GM18511 (cell line): ENCODE measurements around the gene BBLN.

Source experiments
- ATAC-seq: cut with Tn5 transposase; IDR thresholded peaks from one replicate; pipeline ENCODE4 v1.9.1; 2021; ENCODE audit warnings: mild to moderate bottlenecking, moderate library complexity; ENCODE audit not compliant: unreplicated experiment

BBLN gene

DNA sequence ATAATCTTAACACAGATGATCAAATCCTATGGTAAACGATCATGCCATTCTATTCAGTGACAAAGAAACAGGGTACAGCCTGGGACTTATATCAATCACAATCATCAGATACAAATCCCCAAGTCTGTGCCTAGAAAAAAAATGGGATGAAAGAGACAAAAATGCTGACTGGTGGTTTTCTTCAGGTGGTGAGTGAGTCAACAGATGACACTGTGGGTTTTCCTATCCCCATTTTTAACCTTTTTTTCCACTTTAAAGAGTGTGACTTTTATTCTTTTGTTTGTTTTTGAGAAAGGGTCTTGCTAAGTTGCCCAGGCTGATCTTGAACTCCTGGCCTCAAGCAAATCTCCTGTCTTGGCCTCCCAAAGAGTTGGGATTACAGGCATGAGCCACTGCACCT, 28.1 kb downstream of the BBLN start:
- ATAC-seq = no peak

DNA sequence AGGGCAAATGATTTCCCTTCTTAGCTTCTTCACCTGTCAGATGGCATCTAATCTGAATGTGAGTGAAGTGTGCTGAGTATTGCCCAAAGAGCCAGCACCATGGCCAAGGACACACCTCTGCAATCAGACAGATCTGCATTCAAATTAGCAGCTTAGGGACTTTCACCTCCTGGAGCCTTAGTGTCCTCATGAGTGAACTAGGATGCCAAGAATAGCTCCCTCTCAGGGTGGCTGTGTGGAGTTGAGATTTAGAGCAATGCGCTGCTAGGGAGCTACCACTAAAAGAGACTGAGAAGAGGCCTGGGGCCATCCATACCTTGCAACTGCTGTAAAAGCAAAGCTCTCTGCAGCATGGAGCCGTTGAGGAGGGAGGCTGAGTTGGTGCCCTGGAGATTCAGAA, 29.9 kb downstream of the BBLN start:
- no peak for ATAC-seq

DNA sequence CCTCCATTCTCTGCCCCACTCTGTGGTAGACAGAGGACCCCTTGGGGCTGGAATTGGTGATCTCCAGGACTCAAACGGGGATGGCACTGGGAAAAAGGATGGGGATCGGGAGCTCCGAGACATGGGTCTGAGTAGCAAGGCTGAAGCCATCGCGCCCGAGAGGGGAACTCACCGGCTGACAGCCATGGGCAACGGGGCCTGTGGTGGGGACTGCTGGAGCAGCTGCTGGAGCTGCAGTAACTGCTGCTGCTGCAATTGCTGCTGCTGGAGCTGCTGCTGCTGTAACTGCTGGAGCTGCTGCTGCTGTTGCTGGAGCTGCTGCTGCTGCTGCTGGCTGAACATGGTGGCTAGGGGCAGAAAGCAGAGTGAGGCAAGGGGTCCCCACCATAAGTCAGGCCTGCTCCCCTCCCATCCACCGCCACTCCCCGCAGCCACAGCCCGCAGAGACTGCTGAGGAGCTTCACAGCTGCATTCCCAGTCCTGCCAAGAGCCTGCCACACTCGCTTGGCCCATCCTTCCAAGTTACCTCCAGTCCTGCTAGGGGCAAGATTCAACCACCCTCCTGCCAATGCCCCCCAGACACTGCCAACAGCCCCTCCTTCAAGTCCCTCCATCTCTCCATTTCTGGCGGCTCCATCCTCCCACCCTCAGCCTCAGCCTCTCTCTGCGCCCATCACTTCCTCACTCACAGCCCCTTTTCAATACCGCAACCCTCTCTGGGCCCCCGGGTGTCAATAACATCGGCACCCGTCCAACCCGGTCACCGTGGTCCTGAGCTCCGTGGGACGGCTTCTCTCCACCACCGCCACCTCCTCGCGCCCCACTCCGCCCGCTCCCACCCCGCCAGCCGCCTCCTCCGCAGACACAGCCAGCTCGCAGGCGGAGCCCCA, 30.7 kb downstream of the BBLN start:
- peak; percentile 9 for ATAC-seq

DNA sequence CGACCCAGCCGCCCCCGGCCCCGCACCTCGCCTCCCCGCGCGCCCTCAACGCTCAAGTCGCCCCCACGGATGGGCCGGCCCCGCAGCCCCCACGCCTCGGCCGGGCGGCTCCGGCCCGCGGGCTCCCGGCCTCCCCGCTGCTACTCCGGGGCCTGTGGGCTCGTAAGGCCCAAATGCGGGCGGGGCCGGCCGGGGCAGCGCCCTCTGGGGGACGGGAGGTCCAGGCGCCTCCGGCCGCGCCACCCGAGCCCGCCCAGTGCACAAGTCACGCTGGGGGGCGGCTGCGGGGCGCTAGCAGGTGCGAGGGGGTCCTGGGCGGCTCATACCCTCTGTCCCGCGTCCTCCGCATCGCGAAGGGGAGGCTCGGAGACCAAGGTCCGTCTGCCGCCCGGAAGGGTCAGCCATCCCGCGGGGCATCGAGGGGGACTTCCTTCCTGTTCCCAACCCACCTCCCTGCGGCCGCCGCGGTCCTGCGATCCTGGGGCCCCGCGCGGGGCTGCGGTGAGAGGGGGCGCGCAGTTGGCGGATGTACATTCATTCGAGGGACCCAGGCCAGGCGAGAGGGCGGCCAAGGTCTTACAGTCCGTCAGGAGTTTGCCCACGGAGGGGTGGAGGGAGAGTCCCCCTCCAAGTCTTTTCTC, 31.5 kb downstream of the BBLN start, which contains the start of gene CIZ1:
Gene CIZ1, minus strand, starts transcription at position 167 of the 641 bp plus-strand sequence. CDS start 715 bp downstream, outside the sequence.
- ATAC-seq = peak; percentile 87

DNA sequence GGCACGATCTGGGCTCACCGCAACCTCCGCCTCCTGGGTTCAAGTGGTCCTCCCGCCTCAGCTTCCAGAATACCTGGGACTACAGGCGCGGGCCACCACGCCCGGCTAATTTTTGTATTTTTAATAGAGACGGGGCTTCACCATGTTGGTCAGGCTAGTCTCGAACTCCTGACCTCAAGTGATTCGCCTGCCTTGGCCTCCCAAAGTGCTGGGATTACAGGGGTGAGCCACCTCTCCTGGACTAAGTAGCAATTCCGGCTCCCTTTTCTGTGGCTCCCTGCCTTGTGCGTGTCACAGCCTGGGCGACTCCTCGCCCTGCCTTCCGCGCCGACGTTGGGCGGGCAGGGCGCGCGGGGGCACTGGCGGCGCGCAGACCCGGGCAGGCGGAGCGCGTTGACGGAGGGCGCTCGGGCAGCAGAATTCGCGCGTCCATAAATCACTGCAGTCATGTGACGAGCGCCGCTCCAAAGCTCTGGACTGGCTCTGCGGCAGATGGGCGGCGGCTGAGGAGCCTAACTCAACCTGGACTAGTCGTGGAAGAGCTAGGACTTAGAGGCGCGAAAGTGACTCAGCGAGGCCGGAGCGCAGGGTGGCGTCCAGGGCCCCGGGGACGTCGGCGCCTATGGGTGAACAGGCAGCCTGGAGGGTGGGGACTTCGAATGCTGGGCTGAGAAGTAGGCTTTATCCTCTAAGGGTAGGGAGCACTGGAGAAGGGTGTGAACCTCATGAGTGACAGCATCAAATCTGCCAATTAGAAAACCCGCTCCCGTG, 32.7 kb downstream of the BBLN start:
- no peak for ATAC-seq

DNA sequence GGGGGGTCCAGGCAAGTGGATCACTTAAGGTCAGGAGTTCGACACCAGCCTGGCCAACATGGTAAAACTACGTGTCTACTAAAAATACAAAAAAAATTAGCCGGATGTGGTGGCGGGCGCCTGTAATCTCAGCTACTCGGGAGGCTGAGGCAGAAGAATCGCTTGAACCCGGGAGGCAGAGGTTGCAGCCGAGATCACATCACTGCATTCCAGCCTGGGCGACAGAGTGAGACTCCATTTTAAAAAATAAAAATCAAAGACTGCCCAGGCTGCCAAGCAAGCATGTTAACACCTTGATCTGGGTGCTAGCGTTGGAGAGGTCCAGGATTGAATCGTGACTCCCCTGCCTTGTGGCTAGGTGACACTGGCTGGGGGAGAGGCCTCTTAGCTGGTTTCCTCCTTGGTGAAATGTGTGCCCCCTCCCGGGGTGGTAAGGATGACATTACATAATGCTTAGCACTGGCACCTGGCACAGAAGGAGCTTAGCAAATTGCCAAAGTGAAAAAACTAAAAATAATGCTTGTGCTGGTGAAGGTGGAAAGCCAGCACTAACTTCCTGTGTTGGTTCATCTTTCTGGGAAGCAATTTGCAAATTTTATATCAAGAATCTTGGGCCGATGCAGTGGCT, 33.5 kb downstream of the BBLN start:
- ATAC-seq = no peak

DNA sequence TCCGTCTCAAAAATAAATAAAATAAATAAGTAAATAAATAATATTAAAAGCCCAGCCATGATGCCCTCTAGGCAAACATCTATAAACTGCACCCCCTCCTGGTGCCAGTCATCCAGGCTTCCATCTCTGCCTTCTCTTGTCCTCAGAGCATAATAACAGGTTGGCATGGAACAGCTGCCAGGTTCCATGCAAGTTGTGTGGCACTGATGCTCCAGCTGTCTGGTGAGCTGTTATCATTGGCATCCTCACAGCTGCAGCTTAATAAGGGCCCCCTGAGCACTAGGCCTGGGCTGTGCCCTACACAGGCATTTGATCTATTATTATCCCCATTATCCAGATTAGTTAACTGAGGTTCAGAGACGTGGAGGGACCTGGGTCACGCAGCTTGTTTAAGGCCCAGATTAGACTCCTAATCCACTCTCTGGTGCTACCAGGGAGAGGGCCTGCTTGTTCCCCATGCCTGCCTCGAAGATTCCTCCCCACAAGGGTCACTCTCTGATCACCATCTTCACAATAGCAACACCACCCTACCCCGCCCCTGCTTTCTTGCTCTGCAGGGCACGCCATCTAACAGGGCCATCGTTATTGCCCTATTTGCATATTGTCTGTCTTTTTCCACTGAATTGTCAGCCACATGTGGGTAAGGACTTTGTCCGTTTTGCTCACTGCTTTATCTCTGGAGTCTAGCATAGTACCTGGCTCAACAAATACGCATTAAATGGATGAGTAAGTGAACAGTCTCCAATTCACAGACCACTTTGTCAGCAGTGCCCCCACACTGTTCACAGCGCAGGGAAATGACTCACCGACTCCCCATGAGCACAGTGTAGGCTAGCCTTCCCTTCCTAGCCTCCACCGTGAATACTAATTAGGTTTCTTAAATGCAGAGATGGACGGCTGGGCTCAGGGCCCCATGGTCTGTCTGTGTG, 41.6 kb downstream of the BBLN start:
- ATAC-seq = no peak

DNA sequence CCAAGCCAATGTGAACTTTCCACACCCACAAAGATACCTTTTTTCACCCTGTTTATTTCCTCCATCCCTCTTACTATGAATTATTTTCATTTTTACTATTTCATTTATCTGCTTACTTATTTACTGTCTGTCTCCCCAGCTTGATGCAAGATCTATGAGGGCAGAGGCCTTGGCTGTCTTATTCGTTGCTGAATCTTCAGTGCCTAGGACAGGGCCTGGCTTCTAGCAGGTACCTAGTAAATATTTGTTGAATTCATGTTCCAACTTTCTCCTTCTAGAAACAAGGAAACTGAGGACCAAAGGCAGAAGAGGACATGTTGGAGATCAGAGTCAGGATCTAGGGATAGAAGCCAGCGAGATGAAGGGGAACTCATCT, 42.6 kb downstream of the BBLN start:
- ATAC-seq = no peak

DNA sequence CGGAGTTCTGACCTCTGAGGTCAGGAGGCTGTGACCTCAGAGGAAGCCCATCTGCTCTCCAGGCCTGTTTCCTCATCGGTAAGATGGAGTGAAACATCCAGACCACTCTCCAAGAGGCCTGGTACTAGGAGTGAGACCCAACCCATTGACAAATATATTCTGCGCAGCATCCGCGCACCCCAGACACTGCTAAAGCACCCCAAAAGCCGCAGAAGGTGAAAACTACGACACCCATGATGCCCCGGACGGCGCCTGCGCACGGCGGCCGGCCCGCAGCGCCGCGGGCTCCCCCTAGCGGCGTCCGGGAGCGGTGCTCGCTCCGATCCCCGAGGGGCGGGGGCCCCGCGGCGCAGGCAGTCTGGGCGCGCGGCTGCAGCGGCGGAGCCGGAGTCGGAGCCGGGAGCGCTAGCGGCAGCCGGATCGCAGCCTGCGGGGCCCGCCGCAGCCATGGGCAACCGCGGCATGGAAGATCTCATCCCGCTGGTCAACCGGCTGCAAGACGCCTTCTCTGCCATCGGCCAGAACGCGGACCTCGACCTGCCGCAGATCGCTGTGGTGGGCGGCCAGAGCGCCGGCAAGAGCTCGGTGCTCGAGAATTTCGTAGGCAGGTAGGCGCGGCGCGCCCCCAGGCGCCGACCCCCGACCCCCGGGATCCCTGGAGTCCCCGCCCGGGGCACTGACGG, 43.1 kb downstream of the BBLN start, which contains the start of gene DNM1:
Gene DNM1, plus strand, starts transcription at position 356 of the 683 bp plus-strand sequence. Its CDS starts 92 bp downstream, at position 448.
- no peak for ATAC-seq

DNA sequence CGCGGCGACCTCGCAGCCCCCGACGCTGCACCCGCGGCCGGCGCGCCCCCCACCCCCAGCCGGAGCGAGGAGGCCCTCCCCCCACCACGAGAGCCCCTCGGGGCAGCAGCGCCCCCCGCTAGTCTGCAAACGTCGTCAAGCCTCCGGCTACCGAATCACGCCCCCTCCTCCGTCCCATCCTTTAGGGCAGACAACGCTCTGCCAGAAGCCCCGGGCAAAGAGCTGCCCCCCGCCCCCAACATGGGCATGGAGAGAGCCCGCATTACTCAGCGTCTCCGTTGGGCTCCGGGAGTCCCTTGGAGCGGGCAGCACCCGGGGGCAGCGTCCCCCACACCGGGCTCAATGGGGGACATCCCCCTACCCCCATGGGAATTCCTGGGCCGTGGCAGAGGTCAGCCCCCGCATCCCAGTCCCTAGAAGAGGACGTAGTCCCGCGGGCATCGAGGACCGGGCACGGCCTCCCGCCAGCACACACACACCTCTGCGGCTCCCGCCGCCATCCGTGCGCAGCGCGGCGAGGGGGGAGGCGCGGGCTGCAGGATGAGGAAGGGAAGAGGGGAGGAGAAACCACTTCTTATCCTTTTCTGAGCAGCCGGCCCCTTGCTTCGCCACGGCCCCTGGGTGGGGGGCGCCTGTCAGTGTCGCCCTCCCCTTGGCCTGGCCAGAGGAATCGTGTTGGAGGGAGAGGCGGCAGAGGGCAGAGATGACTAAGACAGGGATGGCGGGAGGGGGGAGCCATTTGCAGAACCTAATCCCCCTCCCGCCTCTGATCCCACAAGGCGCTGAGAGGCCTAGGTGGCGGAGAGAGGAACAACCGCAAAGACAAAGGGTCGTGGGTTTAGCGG, 43.9 kb downstream of the BBLN start:
- no peak for ATAC-seq

DNA sequence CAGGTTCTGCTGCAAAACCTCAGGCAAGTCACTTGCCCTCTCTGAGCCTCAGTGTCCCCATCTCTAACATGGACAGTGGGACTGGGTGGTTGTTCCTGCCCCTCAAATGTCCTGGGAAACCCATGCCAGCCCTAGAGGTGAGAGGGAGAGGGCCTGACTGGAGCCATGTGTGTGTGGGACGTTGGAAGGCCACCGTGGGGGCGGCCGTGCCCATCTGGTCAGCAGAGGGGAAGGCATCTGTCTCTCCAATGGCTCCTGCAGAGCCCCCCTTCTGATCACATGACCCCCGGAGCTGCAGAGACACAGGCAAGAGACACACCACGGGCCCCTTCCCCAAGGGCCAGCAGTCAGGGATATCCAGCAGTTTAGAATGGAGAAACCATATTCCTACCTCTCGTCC, 44.8 kb downstream of the BBLN start:
- ATAC-seq = no peak

DNA sequence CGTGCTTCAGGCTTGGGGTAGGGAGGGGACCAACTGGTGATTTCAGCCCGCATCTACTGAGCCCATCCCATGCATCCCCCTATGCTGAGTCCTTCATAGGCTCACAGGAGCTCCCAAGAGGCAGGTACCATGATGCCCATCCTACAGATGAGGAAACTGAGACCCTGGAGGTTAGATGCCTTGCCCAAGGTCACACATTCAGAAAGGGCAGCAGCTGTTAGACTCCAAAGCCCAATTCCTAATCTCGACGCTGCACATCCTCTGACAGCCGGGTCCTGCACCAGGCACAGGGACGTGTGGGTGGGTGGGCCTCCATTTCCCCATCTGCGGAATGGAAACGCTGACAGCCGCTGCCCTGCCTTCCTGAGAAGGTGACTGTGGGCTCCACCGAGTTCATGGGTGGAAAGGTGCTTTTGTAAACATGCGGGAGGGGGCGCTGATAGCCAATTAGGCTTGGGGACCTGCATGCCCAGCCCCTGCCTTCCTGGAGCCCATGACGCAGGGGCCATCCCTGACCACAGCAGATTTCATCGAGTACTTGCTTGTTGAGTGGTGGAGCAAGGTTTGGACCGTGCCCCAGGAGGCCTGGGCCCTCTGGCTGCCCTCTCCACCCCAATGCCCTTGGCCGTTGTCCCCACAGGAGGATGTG, 45.4 kb downstream of the BBLN start:
- ATAC-seq = no peak

DNA sequence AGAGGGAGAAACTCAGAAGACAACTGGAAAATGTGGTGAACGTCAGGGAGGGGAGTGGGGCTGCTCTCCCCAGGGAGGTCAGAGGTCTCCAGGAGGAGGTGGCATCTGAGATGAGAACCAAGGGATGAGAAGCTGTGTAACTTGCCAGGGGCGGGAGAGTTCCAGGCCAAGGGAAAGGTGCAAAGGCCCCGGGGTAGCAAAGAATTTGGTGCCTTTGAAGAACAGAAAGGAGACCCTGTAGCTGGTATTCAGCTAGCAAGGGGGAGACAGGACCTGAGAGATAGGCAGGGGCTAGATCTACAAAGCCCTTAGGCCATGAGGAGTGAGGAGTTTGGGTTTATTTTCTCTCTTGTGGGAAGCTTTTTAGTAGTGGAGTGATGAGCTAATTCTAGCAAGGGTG, 46.4 kb downstream of the BBLN start:
- no peak for ATAC-seq

DNA sequence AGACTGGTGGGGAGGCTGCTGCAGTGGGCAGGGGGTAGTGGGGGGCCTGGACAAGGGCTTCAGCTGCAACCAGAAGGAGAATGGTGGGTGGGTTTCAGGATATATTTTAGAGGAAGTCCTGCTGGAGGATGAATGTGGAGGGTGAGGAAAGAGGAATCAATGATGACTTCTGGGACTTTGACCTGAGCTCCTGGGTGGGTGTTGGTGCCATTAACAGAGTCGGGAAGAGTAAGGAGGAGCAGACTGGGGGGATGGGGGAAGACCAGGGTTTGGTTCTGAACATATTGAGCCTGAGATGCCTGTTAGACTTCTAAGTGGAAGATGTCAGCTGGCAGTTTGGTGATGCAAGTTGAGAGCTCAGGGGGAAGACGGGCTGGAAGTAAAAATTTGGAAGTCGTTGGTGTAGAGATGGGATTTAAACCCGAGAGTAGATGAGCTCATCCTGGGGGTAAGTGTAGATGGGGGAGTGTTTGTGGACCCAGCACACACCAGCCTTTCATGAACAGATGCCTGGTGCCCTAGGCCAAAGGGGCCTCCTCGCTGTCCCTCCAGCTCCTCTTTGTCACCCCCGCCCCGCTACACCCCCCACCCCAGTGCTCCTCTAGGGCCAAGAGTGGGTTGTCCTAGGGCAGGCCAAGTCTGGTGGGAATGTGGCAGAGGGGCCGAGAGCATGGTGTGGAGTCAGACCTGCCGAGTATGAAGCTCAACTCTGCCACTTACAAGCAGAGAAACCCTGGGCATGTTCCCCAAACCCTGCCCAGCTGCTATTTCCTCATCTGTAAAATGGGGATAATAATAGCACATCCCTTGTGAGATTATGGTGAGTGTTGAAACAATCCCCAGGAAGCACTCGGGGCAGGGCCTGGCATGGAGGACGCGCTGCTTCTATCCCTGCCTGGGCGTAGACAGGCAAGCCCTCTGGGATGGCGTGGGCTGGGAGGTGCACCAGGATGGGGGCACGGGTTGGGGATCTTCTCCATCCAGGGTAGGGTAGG, 47.1 kb downstream of the BBLN start:
- no peak for ATAC-seq

DNA sequence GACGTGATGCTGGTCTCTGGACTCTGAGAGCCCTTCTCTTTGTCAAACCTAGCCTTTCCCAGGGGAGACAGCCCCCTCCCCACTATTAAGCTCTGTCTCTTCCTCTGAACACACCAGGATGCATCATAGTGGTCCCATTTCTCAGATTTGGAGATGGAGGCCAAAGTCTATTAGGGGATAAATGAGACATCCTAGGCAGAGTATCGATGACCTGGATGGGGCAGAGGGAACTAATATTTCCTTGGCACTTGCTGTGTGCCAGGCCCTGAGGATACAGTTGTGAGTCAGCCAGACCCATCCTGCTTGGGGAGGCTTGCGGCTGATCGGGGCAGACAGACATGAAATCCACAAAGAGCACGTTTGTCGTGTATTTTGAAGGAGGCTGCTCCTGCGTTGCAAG, 48.3 kb downstream of the BBLN start:
- ATAC-seq = no peak

DNA sequence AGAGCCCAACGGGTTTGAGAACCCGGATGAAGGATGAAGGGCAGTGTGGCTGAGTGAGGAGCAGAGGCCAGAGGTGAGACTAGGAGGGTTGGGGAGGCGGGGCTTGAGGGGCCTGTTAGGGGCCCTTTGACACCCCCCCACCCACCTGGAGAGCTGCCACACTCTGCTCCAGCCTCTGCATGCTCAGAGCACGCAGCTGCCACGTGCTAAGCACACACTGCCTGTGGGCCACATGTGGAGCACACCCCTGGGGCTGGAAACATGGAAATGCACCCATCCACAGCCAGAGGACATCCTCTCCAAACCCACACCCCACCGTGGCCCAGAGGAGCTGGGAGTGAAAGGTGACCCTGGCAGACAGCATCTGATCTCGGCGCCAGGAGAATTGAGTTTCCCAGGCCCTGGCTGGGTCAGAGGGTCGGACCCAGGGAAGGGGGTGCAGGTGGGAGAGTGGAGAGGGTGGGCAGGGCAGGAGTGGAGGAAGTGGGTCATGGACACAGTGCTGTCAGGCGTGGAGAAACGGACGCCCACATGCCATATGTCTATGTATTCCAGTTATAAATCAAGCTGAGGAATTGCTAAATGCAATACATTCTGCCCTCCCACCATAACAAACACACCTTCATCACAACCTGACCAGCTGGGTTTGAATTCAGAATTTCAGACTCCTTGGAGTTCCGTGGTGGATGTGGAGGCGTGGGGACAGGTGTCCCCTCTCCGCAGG, 49.0 kb downstream of the BBLN start:
- ATAC-seq = no peak
